Suppressor macrophage (primary cell): ENCODE results near the gene QRICH2.
"Not testable (repeated sequence)": the region's sequence is repeated elsewhere in the genome, so short reads cannot be mapped to it uniquely, and the experiment has no call there.

ENCODE experiments used
- DNase-seq, 4 experiments: peaks; one replicate each; pipeline ENCODE4 v3.0.0-alpha.2; 2020 to 2022

Gene QRICH2

DNA sequence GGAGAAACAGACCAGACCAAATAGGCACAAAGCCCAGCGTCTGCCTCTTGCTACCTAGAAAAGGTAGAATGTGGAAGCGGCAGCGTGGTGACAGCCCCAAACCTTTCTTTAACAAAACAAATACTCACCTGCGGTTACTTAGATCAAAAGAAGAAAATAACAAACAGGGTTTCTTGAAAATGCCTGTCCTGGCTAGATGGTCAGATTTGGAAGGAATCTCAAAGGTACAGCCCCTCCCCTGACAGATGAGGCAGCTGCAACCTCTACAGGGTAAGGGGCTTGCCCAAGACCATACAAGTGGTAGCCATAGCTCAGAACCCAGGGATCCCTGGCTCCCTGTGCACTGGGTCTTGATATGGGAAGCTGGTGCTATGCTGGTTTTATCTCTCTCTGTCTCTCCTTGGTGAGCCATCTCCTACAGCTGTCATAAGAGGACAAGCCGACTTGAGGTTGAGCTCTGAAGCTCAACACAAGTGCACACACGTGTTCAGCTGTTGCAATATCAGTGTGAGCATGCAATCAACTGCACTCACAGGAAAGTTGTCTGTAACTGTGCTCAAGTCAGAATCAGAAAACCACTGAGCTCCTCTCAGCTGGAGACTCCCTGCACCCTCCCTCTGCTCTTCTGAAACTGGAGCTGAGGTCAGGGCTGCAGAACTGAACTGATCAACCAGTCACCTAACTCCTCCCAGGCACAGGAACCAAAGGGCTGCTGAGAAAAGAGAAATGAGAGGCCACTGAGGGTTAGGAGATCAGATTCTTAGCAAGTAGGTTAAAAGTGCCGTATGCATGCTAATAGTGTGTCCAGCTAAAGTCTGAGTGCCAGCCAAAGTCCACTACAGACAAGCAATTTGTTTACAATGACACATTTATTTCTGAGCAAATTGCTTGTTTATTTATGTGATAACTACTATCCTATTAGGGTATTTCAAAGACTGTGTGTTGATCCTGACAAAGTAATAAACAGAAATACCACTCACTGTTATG, 61.7 kb downstream of the QRICH2 start:
- peak; percentile 77 to 90 (median 80) for DNase-seq

- DNase-seq: not testable (repeated sequence)
Measured at GRCh38 chr17:76244721-76245120, 63.4 kb downstream of the QRICH2 start.

DNA sequence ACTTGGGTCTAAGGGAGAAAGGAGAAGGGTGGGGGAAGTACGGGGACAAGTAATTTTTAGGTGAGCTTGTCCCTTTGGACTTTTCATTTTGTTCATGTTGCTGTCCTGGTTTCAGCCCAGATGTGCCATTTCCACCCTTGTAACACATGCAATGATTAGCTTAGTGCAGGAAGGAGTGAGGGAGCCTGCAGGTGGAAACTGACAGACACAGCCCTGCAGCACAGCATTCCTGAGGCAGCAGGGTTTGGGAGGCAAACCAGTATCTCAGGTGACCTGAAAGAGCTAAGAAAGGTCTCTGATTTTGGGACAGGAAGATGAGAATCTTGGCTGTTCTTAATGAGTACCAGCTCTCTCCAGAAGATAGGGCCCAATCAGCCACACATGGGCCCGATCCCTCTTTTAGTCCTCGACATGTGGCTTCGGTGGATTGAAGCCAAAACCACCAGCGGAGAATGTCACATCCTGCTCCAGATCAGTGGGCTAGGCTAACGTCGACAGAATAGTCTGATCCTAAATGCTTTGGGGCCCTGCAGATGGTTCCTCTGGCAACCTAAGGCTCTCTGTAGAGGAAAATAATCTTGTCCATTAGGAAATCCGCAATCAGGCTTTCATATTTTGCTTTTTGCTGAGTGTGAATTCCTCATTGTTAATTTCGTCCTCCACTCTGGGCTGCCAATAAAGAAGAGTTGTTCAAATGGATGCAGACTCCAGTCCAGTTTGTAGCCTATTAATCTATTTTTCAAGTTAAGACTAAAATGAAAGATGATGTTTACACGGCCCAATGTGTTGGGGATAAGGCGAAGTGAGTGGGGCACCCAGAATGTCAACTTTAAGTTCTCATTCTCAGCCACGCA, 64.0 kb downstream of the QRICH2 start:
- peak in 2 of 4 experiments; percentile 28 to 32 for DNase-seq

DNA sequence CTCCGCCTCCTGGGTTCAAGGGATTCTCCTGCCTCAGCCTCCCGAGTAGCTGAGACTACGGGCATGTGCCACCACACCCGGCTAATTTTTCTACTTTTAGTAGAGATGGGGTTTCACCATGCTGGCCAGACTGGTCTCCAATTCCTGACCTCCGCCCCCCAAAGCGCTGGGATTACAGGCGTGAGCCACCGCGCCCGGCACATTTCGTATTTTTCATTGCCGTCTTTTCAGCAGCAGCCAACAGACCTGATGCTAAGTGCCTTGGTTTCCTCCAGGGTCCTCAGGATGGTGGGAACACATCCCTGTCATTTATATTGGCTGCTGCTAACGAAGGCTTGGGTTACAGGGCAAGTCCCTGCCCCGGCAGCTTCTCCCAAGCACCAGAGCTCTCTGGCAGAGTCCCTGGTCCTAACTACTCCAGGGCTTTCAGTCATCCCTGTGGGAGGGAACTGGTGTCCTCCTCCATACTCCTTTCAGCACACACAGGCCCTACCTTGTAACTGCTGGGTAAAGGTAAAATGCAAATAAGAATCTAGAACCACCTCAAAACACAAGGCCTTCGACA, 66.3 kb downstream of the QRICH2 start:
- DNase-seq: no peak

GRCh38 chr17:76241204-76241538, 66.9 kb downstream of the QRICH2 start:
- no peak for DNase-seq

DNA sequence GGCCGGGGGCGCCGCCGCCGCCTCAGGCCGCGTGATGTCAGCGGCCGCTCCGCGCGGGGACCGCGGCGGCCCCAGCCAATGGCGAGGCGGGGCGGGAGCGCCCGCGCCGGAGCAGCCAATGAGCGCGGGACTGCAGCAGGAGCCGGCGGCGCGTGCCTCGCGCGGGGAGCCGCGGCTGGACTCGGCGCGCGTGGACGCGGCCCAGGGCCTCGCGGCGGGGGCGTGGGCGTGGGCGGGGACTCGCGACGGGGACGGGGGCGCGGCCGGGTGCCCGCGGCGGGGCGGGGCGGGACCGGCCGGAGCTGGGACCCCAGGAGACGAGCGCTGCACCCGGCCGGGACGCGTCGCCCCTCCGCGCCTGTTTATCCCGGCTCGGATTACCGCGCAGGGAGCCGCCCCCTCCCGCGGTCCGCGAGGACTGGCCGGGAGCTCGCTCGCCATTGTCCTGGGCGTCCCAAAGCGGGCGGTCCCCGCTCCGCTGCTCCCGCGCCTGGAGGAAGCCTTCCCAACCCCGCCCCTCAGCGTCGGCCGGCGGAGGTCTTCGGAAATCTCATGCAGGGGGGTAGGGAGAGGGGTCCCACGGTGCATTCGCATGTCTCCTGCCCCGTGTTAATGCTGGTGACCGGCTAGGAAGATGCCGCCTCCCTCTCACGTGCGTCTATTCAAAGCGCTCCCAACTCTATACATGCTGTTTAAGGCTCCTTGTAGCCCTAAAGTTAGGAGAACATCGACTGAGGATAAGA, 67.4 kb downstream of the QRICH2 start, which contains the start of gene RNF157:
Gene RNF157, minus strand, starts transcription at position 33 of the 743 bp plus-strand sequence. CDS start 253 bp downstream, outside the sequence.
- DNase-seq: peak; percentile 32 to 83 (median 66)

DNA sequence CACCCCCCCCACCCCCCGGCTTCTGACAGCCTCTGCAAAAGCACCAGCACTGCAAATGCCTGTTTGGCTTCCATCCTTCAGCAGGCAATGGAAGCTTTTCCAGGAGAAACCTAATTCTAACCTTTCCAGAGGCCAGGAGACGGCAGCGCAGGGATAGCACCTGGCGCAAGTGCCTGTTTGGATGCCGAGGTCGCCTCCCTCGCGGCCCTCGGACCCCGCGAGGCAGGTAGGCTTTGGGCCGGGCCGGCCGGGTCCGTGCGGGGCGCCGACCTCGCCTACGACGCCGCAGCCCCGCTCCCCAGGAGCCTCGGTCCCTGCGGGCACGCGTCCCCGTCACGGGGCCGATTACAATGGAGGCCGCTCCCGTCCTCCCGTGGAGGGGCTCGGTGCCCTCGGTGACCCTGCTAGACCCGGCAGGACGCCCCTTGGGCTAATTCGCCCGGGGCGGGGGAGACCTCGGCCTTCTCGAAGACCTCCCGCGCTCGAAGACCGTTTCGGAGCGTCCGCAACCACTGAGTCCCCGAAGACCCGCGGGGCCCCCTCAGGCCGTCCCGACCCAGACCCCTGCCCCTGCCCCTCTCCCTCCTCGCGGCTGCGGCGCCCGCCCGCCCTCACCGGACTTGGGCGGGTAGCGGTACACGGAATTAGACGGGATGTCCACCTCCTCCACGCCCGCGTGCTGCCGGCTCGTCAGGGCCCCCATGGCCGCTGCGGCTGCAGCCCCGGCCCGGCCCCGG, 68.4 kb downstream of the QRICH2 start:
- DNase-seq: no peak

GRCh38 chr17:76238847-76239537, 69.1 kb downstream of the QRICH2 start:
- DNase-seq: no peak

DNA sequence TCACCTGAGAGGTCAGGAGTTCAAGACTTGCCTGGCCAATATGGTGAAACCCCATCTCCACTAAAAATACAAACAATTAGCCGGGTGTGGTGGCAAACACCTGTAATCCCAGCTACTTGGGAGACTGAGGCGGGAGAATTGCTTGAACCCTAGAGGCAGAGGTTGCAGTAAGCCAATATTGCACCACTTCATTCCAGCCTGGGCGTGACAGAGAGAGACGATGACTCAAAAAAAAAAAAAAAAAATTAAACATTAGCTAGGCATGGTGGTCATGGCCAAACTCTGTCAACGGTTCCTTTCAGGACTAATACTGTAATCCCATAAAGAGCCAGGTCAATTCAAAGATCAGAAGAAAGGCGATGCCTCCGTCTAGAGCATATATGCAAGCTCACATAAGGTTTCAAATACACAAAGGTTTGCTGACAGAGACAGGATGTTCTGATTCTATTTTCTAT, 70.2 kb downstream of the QRICH2 start:
- DNase-seq: no peak

DNA sequence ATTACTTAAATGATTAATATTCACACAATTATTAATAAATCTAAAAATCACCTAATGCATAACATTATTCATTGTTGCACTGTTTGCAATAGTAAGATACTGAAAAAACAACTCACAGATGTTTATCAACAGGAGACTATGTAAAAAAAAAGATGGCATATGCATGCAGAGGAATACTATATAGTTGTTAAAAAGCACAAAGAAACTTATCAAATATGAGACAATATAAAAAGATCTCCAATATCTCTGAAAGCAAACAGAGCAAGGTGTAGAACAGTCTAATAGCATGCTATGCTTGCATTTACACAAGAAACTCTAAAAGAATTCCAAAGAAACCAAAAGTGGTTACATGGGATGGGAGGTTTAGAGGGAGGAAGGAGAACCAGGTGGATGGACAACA, 71.5 kb downstream of the QRICH2 start:
- no peak for DNase-seq

- DNase-seq: no peak
Measured at GRCh38 chr17:76235883-76236282, 72.2 kb downstream of the QRICH2 start.

DNA sequence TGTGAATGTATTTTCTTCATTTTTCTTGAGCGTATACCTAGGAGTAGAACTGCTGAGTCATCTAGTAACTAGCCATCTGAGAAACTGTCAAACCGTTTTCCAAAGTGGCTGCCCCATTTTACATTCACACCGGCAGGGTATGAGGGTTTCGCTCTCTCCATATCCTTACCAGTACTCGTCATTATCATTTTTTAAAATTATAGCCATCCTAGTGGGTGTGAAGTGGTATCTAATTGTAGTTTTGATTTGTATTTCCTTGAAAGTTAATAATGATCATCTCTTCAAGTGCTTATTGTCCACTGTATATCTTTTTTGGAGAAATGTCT, 73.8 kb downstream of the QRICH2 start:
- DNase-seq: no peak

DNA sequence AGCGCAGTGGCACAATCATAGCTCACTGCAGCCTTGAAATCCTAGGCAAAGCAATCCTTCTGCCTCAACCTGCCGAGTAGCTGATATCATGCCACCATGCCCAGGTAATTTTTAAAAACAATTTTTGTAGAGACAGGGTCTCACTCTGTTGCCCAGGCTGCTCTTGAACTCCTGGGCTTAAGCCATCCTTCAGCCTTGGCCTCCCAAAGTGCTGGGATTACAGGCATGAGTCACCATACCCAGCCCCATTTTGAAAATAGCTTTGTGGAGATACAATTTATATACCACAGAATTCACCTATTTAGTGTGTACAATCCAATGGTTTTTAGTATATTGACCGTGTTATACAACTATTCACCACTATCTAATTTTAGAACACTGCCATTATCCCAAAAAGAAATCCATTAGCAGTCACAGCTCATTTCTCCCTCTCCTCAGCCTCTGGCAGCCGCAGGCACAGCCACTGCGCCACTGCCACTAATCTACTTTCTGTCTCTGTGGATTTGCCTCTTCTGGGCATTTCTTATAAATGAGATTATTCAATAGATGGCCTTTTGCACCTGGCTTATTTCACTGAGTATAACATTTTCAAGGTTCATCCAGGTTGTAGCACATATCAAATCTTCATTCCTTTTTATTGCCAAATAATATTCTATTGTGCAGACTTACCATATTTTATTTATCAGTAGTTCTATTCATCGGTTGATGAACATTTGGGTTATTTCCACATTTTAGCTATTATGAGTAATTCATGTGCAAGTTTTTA, 74.3 kb downstream of the QRICH2 start:
- no peak for DNase-seq

DNA sequence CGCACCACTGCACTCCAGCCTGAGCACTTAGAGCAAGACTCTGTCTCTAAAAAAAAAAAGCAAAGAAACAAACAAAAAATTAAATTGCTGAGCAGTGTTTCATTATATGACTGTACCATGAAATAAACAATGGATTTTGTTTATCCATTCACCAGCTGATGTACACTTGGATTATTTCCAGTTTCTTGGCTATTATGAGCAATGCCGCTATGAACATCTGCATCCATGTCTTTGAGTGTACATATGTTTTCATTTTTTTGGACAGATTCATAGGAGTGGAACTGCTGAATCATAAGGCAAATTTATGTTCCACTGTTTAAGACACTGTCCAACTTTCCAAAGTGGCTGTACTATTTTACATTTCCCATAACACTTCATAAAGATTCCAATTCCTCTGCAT, 75.7 kb downstream of the QRICH2 start:
- no peak for DNase-seq

- DNase-seq: not testable (repeated sequence)
Measured at GRCh38 chr17:76226749-76227148, 81.3 kb downstream of the QRICH2 start.

GRCh38 chr17:76225373-76226086, 82.5 kb downstream of the QRICH2 start:
- DNase-seq: not testable (repeated sequence)
